Brain microvascular endothelial cell (primary cell): ENCODE results near the gene URGCP.

Experiments
- DNase-seq: peaks from one replicate; pipeline ENCODE4 v3.0.0-alpha.2; 2020
- H3K27ac ChIP-seq: fragments of 250-450 bp; sonication (Bioruptor Pico); 2 replicates; pipeline ENCODE4 v1.5.1; 2020; ENCODE audit warnings: mild to moderate bottlenecking, moderate library complexity
- H3K27me3 ChIP-seq: fragments of 250-450 bp; sonication (Bioruptor Pico); replicated peaks from 2 replicates; pipeline ENCODE4 v1.5.1; 2020; ENCODE audit warnings: mild to moderate bottlenecking
- H3K36me3 ChIP-seq: fragments of 250-450 bp; sonication (Bioruptor Pico); replicated peaks from 2 replicates; pipeline ENCODE4 v1.5.1; 2020; ENCODE audit warnings: mild to moderate bottlenecking
- H3K4me3 ChIP-seq: 2 replicates; pipeline ENCODE4 v1.5.1; 2011; ENCODE audit warnings: low read depth, mild to moderate bottlenecking, control low read depth, low read length, moderate library complexity
- CTCF ChIP-seq: IDR thresholded peaks from 2 replicates; pipeline ENCODE4 v1.5.1; 2011; ENCODE audit warnings: low read depth, mild to moderate bottlenecking, moderate library complexity, low read length, control low read depth, inconsistent platforms; ENCODE audit errors: missing control alignments
- in situ Hi-C: cut with HindIII; loops from 2 replicates; pipeline ENCODE4 v1.10.0; 2017; ENCODE audit warnings: low sequenced_read_pairs, low pct_ligation_motif_present

URGCP gene

GRCh38 chr7:43937444-43937843, 31.0 kb upstream of the URGCP start:
- H3K36me3 ChIP-seq: no peaks in the 10 kb centered on the region
- no peak for TF ChIP-seq CTCF
- in situ Hi-C loops: no loop called here
- H3K4me3 ChIP-seq: no peak overlapping the region
- H3K27me3 ChIP-seq: no peaks in the 10 kb centered on the region
- DNase-seq: no peak
- no peak overlapping the region for H3K27ac ChIP-seq

GRCh38 chr7:43933902-43934560, 27.6 kb upstream of the URGCP start:
- H3K36me3 ChIP-seq: no peaks in the 10 kb centered on the region
- DNase-seq: no peak
- no peak overlapping the region for H3K27ac ChIP-seq
- no peak for TF ChIP-seq CTCF
- in situ Hi-C loops: no loop called here
- no peaks in the 10 kb centered on the region for H3K27me3 ChIP-seq
- no peak overlapping the region for H3K4me3 ChIP-seq

- in situ Hi-C loops: no loop called here
- no peak overlapping the region for H3K27ac ChIP-seq
- no peaks in the 10 kb centered on the region for H3K27me3 ChIP-seq
- no peak for DNase-seq
- H3K36me3 ChIP-seq: no peaks in the 10 kb centered on the region
- no peak overlapping the region for H3K4me3 ChIP-seq
- TF ChIP-seq CTCF: no peak
Measured at GRCh38 chr7:43931346-43931745, 24.9 kb upstream of the URGCP start.

- TF ChIP-seq CTCF: no peak
- DNase-seq: no peak
- H3K4me3 ChIP-seq: no peak overlapping the region
- H3K36me3 ChIP-seq: no peaks in the 10 kb centered on the region
- H3K27ac ChIP-seq: no peak overlapping the region
- in situ Hi-C loops: no loop called here
- H3K27me3 ChIP-seq: no peaks in the 10 kb centered on the region
Measured at GRCh38 chr7:43929529-43930457, 23.4 kb upstream of the URGCP start.

GRCh38 chr7:43927810-43928209, 21.4 kb upstream of the URGCP start:
- no peak for TF ChIP-seq CTCF
- H3K4me3 ChIP-seq: no peak overlapping the region
- H3K27me3 ChIP-seq: no peaks in the 10 kb centered on the region
- in situ Hi-C loops: no loop called here
- no peak for DNase-seq
- no peaks in the 10 kb centered on the region for H3K36me3 ChIP-seq
- H3K27ac ChIP-seq: no peak overlapping the region

GRCh38 chr7:43926798-43927123, 20.4 kb upstream of the URGCP start:
- no peak for DNase-seq
- Histone ChIP-seq H3K36me3 (no peaks in the 10 kb centered on the region), H3K27me3 (no peaks in the 10 kb centered on the region), H3K27ac (peak overlapping the region; percentile 69), H3K4me3 (peak overlapping the region; percentile 71)
- peak; percentile 11 for TF ChIP-seq CTCF
- in situ Hi-C loops: no loop called here
